HG03045 (cell line): ENCODE measurements around the gene TACC3.

Experiments used
- ATAC-seq: cut with Tn5 transposase; IDR thresholded peaks from one replicate; pipeline ENCODE4 v1.9.1; 2021; ENCODE audit warnings: mild to moderate bottlenecking, moderate library complexity; ENCODE audit not compliant: unreplicated experiment

TACC3 gene

DNA sequence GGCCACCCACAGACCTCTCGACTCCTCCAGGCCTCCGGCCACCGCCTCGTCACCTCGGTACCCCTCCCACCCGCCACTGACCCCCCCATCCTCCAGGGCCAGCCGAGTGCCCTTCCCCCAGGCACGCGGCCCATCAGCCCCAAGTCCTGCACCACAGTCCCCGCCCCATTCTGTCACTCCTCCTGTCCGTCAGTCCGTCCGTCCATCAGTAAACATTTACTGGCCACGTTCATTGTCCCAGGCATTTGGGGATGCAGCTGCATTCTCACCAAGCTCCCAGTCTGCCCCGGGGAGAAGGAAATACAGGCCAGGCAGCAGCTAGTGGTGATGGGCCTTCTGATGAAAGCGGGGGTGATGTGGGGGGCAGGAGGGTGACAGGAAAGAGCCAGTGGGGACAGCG, 36.5 kb downstream of the TACC3 start:
- no peak for ATAC-seq

DNA sequence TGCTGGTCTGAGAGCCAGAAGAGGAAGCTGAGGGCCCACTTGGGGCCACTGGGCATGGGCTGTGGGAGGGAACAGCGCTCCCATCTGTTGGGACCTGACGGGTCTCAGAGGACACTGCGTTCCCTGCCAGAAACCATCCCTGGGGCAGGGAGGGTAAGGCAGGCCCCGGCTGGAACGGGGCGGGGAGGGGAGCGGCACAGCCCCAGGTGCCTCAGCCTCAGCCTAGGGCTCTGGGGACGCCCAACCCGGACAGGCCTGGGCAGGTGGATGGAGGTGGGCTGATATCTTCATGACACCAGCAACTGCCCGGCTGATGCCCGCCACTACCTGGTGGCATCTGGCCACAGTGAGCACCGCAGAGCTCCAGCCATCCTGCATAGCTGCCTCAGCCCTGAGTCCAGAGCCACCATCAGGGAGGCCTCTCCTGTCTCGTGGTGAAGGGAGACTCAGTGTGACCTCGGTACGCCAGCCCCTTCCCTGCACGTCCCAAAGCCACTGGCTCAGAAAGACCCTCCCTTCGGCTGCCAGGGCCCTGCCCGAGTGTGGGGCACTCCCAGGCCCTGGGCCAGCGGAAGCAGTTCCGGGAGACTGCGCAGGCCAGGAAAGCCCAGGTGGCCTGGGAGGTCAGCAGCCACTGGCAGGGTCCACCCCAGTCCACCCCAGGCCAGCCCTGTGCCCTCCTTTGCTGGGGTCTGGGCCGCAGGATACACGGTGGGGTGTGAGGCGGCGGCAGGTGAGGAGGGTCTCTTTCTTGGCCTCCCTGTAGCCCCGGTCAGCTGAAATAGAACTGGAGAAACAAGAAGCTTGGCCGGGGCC, 37.2 kb downstream of the TACC3 start:
- no peak for ATAC-seq

DNA sequence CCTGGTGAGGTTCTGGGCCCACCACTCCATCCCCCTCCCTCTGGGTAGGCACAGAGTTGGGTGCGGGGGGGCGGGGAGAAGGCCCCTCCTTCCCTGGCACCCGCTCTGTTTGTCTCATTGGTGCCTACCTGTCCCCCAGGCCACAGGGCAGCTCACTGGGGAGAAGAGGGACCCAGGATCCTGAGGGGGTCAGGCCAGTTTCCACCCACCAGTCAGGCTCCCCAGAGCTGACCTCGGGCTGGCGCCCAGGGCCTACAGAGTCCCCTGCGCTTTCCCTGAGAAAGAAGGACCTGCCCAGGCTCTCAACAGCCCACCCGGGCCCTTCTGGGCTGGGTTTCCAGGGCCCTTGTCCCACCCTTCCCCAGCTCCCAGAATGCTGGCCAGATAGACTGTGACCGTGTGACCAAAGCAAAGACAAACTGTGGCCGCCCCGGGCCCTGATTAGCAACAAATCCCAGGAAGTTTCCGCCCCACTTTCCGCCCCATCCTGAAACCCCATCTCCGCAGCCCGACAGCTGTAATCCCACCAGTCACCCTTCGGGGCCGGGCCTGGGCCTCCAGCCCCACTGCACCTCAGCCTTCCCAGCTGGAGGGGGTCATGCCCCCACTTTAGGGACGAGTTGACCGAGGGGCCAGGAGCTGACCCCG, 38.0 kb downstream of the TACC3 start:
- no peak for ATAC-seq

DNA sequence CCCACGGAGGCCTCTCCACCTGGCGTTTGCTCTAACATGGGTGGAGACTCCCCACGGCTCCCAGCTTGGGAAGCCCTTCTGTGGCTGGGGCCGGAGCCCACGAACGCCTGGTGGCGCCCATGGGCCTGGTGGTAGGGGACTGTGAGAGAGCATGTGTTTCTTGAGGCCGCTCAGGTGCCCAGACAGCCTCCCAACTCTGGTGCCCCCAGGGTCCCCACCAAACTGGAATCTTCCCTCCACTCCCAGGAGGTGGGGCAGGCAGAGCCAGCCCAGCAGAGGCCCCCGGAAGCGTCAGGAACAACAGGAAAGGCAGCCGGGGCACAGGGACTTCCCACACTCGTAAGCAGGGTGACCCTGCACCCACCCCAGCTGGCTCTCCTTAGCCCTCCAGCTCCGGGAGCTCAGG, 38.5 kb downstream of the TACC3 start:
- ATAC-seq: no peak

DNA sequence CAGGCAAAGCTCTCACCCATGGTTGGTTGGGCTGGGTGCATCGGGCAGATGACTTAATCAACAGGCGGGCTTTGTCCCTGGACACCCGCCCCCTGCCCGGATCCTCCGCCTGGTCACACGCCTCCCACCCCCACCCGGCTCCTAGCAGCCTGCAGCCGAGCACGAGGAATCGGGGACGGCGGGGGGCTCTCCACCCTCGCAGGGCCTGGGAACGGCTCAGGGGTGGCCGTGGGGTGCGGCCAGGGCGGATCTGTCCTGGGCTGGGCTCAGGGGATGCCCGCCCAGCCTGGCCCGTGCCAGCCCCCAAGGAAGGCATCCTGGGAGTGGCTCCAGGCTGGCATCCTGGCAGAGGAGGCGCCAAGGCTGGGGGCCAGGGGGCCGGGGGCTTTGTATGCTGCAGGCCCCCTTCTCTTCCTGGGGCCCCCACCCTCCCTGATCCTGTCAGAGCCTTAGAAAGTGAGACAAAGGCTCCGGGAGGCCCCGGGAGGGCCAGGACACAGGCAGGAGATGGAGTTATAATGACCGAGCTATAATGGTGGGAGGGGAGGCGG, 39.3 kb downstream of the TACC3 start:
- no peak for ATAC-seq

DNA sequence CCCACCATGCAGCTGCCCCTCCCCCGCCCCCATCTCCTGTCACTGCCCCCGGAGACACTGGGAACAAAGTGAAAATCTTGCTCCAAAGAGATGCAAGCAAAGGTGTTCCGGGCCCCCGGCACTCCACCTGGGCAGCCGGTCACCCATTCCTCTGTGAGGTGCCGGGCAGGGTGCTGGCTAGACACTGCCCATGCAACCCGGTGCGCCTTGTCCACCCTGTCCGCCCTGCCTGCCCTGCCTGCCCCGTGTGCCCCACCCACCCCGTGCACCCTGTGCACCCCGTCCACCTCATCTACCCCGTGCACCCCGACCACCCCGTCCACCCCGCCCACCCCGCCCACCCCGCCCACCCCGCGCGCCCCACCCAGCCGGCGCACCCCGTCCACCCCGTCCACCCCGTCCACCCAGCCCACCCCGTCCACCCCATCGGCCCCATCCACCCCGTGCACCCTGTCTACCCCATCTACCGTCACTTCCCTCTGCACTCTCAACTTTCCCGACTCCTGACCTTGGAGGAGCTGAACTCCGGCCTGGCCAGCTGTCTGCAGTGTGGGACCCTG, 39.9 kb downstream of the TACC3 start:
- ATAC-seq: no peak

DNA sequence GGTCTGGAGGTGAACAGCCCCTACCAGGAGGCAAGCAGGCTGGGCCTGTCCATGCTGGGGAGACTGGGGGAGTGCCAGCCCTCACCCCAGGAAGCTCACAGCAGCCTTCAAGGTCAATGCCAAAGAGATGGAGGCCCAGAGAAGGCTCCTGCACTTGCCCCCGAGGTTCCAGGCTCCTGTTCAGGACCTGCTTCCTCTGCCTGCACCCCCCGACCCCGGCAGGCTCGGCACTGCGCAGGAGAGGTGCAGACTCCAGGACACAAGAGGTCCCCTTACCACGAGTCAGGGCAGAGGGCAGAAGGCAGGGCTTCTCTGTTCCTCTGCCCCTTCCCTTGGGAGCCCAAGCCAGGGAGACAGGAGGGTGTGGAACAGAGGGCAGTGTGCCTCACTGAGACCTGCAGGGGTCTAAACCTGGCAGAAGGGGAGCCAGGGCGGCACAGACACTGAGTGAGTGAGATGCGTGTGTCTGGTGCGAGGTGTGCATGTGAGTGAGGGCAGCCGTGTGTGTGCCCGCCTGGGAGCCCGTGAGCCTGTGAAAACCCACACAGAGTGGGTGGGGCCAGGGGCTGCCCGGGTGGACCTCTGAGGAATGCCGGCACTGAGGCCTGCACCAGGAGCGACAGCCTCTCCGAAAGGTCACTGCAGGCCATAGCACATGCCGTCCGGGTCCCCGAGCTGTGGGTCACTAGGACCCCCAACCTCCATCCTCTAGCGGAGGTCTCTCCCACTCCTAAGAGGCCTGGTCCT, 41.1 kb downstream of the TACC3 start:
- ATAC-seq: no peak

DNA sequence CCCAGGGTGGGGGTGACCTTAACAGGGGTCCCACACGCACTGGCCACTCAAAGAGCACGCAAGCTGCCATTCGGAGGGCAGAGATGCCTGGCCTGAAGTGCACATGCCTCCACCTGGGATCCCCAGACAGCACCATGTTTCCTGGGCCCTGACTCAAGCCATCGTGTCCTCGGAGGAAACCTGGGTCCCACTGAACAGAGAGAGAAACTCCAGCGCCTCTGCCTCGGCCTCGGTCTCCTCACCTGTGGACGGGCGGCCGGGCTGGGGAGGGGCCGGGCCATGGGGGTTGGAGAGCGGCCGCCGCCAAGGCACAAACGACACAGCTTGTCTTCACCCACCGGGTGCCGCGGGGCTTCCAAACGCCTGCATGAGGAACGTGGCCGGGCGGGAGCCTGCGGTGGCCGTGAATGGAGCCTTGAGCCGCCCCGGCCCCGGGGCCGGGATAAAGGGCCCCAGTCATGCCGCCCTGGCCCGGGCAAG, 41.8 kb downstream of the TACC3 start:
- no peak for ATAC-seq

DNA sequence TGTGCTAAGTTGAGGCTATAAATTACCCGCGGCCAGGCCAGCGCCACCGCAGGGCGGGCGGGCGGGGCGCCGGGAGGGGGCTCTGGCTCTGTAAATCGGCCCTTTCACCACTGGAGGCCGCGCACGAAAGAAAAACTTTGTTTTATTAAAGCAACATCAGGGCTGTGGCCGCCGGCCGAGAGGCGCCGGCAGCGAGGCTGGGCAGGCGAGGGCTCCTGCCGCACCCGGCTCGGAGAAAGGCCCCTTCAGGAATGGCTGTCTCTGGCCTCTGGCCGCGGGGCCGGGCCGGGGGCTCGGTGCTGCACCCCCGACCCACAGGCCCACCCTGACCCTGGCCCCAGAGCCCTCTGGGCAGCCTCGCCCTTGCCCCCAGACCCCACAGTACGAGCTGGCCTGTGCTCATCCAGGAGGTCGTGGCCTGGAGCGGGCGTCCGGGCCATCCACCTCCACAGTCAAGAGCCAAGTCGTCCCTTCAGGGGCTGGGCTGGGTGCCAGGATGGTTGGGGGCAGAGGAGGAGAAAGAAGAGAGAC, 42.3 kb downstream of the TACC3 start:
- no peak for ATAC-seq

DNA sequence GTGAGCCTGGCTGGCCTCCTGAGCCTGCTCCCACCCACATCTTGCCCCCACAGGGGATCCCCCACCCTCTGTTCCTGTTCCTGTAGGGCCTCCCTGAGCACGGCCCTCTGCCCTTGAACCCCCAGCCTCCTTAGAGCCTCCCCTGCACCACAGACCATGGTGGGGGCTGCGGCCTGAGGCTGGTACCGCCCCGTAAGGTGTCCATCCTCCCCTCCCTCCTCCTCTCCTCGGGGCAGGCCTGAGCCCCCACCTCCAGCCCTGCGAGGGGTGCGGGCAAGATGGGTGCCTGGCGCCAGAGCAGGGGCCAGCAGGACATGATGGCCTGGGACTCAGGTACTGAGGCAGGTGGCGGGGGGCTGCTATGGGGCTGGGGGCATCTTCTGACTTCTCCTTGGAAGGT, 43.3 kb downstream of the TACC3 start:
- ATAC-seq: no peak

DNA sequence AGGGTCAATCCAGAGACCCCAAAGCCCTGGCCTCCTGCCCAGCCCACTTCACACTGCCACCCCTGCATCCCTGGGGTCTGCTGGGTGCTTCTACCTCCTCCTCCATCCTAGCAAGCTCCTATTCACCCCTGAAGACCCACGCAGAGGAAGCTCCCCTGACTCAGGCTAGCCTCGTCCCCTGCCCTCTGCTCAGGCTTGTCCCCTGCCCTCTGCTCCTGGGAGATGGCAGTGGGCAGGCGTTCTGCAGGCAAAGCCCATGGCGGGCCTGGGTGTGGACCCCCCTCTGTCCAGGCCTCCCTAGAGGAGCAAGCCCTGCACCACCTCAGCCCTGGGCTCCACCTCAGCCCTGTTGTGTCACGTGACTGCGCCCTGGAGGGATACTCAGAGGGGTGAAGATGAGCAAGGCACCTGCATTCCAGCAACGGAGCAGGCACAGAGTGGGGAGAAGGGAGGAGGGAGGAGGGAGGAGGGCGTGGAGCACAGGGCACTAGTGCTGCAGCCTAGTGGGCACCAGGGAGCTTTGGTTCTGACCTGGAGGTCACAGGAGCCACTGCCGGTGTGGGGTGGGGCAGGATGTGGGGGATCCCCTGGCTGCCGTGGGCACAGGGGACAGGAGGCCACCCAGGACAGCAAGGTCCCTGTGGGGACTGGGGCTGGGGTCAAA, 44.2 kb downstream of the TACC3 start:
- no peak for ATAC-seq

DNA sequence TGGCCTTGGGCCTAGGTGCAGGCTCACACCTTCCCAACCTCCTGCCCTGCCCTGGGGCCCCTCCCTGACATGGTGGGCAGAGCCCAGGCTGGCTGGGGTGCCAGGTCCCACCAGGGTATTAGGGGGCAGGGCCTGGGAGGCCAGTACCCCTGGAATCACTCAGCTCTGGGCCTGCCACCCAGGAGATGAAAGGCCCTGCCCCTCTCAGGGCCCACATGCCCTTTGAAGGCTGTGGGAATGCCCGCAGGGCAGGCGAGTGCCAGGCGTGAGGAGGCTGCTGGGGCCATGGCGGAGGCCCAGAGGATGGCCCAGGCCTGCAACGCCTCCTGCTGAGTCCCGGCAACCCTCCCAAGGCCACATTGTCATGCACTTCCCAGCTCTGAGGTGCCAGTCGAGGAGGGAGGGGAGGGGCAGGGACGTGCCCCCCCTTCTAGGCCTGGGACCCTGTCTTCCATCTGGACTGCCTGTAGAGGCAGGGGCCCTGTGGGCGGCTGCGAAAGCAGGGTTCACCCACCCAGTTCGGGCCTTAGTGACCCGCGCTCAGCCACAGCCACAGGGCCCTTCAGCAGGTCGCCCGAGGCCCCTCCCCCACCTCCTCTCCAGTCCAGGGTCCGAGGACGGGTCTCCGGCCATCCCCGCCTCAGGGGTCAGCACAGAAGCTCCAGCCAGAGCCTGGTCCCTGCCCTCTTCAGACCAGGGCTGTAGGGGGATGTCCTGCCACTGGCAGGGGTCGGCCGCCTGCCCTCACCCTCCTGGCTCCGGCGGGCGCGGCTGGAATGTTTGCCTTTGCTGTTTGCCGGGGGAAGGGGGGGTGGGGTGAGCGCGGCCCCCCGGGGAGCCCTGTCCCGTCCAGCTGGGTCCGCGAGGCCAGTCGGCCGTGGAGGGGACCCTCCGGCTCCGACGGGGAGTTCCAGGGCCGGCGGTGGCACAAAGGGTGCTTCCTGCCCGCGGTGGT, 45.1 kb downstream of the TACC3 start:
- no peak for ATAC-seq

DNA sequence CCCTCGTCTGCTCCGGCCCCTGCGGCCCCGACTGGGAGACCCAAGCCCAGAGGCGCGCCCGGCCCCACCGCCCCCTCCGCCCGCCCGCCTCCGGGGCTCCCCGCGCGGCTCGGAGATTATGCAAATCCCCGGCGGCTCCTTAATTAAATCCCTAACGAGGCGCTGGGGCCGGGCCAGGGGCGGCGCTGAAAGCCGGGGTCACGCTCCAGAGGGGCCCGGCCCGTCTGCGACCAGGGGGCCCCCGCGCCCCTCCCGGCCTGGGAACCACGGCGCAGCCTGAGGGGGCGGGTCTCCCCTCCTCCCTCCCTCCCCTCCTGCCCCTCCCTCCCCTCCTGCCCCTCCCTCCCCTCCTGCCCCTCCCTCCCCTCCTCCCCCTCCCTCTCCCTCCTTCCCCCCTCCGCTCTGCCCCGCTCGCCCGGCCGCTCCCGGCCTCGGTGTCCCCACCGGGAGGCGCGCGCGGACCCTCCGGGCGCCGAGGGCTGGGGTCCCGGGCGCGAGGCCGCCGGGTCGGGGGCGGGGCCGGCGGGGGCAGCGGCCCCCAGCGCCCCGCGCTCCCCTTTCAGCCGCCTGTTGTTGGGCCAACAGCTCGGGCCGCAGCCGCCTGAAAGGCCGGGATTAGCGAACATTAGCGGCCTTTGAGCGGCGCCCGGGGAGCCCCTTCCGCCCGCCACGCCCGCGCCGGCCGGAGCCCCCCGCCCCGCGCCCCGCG, 45.9 kb downstream of the TACC3 start:
- ATAC-seq: no peak

DNA sequence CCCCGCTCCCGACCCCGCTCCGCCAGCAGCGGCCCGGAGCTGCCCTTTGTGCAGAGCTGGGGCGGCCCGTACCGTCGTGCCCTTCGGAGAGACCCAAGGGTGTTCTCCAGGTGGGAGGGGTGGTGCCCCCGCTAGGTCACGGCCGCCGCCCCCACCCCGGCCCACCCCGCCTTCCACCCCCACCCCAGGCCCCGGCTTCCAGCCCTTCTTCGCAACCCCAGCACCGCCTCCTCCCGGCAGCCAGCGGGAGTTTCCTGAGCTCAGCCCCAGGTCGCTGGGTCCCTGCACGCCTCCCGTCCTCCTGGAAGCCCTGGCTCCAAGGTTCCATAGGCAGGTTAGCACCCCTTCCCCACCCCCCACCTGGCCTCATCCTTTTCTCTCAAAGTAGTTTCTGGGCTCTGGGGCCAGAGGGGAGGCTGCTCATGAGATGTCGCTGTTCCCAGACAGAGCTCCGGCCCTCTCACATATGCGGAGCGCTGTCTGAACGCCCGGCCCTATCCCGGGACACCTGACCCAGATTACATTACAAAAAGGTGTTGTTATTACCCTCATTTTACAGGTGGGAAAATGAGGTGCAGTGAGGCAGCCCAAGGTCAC, 46.5 kb downstream of the TACC3 start:
- ATAC-seq: no peak

DNA sequence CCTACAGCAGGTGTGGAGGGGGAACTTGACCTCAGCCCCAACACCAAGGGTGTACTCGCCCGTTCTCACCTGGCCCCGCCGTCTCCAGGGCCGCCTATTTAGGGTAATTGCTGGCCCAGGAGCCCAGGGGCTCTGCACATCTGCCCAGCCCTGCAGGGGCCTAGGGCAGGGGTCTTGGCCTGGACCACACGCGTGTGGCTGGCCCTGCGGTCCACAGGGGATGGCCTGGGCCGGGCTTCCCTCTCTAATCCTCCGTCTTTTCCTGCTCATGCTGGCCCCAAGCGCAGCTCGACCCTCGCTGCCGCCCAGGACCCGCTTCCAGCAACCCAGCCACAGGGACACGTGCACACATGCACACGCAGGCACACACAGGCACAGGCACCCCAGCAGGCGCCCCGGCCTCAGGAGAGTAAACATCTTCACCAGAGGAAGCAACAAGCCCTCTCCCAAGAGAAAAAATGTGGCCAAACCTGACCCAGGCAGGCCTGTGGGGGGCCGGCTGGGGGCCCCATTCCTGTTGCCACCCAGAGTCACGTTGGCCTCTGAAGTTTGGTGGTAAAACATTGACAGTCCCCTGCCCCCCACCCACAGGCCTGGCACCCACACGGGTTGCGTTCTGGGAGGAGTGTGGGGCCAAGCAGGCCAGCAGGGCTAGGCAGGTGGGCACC, 47.2 kb downstream of the TACC3 start:
- ATAC-seq: no peak

DNA sequence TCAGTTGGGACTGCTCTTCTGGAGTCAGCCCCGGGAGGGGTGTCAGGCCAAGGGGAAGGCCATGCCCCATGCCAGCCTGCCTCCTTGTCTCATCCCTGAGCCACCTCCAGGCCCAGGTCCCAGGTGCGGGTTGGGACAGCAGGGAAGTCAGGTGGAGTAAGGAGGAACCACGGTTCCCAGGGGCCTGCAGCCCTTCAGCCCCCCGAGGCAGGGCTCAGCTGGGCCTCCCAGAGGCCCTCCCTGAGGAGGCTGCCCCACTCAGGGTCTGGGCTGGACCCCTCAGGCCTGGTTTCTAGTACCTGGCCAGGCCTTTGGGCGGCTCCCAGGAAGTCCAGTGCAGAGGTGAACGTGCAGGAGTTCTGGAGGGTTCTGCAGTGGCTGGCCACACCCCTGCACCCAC, 48.4 kb downstream of the TACC3 start:
- ATAC-seq: no peak

DNA sequence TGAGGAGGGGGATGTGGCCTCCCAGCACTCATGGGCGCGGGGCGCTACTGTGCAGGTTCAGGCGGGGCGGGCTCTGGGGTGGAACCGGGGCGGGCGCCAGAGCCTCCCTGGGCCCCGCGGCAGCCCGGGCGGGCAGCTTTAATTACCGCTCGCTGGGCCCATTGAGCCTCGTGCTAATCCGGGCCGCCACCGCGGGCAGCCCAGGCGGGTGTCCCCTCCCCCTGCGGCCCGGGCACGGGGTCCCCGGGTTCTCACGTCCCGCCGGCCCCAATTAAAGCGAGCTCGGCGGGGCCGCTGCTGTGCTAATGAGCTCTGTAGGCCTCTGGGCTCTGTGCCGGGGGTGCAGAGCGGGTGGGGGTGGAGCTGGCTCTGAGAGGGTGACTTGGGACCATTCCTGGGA, 48.9 kb downstream of the TACC3 start:
- ATAC-seq: no peak

DNA sequence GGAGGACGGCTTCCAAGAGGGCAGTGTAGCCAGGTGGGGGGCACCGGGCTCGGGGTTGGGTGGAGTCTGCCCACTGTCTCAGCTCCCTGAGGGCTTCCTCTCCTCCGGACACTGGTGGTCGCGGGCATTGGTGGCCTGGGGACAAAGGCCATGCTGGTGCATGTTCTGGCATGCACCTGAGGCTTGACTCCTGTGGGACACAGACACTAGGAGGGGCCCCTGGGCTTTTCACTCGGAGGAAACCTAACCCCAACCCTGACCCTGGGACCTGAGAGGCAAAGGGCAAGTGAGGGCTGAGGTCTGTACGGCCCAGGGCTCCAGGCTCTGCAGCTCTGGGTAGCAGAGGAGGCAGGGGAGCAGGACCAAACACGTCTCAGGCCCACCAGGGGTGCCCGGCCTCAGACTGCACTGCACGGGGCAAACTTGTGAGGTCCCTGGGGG, 49.5 kb downstream of the TACC3 start:
- ATAC-seq: no peak
